ENCODE measurements around the gene ACSL6.

The ACSL6 gene, protein sequence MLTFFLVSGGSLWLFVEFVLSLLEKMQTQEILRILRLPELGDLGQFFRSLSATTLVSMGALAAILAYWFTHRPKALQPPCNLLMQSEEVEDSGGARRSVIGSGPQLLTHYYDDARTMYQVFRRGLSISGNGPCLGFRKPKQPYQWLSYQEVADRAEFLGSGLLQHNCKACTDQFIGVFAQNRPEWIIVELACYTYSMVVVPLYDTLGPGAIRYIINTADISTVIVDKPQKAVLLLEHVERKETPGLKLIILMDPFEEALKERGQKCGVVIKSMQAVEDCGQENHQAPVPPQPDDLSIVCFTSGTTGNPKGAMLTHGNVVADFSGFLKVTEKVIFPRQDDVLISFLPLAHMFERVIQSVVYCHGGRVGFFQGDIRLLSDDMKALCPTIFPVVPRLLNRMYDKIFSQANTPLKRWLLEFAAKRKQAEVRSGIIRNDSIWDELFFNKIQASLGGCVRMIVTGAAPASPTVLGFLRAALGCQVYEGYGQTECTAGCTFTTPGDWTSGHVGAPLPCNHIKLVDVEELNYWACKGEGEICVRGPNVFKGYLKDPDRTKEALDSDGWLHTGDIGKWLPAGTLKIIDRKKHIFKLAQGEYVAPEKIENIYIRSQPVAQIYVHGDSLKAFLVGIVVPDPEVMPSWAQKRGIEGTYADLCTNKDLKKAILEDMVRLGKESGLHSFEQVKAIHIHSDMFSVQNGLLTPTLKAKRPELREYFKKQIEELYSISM

DNA sequence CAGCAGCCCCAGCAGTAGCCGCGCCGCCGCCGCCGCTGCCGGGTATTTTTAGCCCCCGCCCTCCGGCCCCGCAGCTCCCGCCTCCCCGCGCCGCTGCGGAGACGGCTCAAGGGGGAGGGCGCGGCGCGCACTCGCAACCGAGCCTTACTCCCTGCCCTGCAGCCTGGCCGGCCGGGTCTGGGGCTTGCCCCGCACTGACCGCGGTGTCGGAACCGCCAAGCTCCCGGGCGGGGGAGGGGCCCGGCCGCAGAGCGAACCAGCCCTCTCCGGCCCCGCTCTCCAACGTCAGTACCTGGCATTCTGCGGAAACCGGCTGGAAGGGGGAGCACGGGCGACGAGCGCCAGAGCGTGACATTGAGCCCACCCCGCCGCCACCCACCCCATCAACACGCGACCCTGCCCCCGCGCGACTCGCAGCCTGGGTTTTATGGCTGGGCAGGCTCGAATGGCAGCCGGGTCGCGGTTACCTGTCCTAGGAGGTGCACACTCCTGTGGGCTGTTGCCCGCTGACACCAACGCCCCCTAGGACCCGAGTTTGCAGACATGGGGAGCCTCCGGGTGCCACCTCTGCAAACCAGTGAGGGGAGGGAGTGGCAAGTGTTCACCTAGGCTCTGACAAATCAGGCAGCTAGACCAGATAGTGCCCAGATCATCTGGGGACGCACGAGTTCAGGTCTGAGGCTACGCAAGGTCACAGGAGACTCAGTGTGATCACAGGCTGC lies at the start of gene ACSL6:
TSS of gene ACSL6 (minus strand) at position 37 of the 722 bp plus-strand sequence. CDS start 105 bp downstream, outside the sequence.
- DNase-seq, result peak; percentile 26

DNA sequence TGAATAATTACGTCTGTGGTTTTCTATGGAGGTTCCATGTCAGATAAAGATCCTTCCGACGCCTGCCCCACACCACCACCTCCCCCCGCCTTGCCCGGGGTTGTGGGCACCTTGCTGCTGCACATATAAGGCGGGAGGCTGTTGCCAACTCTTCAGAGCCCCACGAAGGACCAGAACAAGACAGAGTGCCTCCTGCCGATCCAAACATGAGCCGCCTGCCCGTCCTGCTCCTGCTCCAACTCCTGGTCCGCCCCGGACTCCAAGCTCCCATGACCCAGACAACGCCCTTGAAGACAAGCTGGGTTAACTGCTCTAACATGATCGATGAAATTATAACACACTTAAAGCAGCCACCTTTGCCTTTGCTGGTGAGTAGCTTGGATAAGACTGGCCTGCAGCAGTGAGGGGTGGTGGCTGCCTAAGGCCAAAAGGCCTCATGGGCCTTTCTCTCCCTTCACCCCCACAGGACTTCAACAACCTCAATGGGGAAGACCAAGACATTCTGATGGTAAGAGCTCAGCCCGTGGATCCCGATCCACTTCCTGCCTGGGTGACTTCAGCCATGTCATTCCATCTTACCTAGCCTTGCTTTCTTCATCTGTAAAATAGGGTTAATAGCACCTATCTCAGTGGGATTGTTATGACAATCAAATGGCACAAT lies 49.2 kb upstream of the ACSL6 start, which contains the start of gene IL3:
TSS of gene IL3 (plus strand) at position 155 of the 661 bp plus-strand sequence. CDS start at position 207, 52 bp downstream.
- DNase-seq, result no peak

DNA sequence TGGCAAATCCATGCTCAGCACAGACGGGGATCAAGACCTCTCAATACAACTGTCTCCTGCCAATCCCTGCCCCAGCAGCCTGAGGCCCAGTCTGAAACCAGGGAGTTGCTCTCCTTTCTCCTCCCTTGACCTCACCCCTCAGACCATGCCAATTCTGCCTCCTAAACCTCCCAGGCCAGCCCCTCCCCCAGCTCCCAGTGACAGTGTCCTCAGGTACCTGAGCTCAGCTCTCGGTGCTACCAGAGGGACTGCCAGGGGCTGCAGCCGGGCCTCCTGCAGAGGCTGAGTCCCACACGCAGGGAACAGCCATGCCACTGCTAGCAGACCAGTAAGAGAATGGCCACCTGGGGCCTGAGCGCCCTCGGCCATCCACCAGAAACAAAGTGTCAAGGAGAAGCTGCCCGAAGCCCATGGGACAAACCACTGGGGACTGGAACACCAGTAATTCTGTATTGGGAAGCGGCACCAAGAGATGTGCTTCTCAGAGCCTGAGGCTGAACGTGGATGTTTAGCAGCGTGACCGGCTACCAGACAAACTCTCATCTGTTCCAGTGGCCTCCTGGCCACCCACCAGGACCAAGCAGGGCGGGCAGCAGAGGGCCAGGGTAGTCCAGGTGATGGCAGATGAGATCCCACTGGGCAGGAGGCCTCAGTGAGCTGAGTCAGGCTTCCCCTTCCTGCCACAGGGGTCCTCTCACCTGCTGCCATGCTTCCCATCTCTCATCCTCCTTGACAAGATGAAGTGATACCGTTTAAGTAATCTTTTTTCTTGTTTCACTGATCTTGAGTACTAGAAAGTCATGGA lies 48.4 kb upstream of the ACSL6 start:
- DNase-seq, result no peak

DNA sequence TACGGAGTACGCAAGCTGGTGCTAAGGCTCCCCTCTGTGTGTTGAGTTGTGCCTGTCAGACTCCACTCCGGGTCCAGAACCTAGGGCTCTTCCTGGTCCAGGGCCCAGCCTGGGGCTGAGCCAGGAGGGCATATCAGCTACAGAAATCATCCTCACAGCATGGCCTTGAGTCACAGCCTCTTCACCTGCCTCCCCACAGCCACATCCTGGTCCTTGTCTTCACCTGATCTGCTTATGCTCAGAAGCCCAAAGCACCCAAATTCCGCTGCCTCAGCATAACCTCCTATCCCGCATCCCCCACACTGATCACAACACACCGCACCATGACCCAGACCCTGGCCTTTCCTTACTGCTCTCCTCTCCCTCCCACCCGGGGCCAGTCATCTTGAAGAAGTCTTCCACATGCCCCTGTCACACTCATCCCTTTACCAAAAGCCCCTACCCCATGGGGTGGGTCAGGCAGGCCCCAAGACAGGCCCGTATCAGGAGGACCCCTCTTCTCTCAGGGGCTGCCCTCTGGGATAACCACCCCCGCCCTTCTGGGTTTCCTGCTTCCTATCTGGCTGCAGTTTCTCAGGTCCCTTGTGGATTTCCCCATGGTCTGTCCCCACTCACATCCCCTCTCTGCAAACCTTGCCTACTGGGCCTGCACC lies 47.7 kb upstream of the ACSL6 start:
- no peak for DNase-seq

DNA sequence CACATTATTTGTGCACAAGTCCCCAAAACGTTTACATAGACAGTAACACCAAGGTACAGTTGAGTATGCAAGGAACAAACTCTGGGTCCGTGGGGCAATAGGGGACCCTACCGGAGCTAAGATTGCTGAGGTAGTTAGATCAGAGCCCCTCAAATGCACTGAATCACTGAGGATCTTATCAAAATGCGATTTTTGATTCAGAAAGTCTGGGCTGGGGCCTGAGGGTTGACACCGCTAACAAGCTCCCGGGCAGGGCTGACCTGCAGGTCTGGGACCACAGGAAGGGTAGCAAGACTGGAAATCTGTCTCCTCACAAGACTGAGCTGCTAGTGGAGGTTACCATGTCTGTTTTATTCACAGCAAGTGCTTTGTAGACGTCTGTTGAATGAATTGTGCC lies 47.2 kb upstream of the ACSL6 start:
- DNase-seq, result no peak

DNA sequence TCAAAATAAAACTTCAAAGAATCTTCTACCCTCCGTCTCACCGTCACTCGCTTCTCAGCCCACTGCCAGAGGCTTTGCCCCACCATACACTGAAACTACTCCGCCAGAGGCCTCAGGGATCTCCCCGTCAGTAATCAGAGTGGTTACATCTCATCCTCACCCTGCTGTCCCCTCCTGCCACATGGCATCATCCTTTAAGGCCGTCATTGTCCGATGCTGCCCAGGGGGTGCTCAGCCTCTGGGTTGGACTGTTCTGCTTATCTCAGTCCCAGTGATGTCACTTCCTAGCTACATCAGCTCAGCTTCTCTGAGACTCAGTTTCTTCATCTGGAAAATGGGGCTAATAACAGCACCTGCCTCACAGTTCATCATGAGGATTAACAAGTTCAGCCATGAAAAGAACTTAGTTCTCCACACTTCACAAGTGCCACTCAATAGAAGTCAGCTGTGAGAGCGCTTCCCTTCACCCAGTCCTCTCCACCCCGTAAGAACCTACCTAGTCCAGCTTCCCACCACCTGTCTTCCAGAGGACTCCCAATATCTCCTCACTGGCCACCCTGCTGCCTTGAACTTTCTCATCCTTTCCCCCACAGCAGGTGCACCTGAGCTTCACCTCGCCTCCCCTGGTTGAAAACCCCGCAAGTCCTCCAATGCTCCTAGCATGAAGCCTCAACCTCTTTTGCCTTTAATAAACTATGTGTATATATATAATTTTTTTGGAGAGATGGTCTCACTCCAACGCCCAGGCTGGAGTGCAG lies 46.2 kb upstream of the ACSL6 start:
- no peak for DNase-seq

DNA sequence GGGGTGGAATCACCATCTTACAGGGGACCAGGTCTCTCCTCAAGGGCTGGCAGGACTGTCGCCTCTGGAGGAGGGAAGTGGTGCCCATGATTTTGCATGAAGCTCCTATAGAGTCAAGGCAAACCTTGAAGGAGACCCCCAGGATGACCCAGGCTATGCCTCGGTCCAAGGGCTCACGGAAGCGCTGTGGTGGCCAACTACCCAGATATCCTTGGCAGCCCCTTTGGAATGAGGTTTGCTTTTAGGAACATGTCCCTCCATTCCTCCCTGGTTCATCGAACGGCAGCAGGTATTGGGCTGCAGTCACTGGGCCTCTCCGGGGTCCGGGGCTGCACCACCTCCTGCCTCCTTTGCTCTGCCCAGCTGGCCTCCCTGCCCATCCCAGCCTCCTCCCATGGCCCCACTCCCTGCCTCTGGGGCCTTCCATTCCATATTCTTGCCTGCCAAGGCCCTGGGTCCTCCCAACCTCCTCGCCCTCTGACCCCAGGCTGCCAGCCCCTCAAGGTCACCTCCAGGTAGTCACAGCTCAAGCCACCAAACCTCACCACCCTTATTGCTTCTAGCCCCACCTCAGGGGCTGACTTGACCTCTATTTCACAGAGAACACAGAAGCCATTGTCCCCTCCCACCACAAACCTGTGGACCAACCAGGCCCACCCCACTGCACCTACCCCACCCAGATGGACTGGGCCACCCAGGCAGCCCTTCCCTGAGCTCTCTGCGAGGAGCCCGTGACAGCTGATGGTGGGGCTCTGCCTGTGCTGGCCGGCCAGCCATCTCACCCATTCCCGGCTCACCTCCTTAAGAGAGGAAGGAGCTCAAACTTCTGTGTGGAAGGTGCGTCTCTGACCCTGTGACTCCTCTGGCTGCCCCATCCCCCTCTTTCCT lies 45.4 kb upstream of the ACSL6 start:
- no peak for DNase-seq

DNA sequence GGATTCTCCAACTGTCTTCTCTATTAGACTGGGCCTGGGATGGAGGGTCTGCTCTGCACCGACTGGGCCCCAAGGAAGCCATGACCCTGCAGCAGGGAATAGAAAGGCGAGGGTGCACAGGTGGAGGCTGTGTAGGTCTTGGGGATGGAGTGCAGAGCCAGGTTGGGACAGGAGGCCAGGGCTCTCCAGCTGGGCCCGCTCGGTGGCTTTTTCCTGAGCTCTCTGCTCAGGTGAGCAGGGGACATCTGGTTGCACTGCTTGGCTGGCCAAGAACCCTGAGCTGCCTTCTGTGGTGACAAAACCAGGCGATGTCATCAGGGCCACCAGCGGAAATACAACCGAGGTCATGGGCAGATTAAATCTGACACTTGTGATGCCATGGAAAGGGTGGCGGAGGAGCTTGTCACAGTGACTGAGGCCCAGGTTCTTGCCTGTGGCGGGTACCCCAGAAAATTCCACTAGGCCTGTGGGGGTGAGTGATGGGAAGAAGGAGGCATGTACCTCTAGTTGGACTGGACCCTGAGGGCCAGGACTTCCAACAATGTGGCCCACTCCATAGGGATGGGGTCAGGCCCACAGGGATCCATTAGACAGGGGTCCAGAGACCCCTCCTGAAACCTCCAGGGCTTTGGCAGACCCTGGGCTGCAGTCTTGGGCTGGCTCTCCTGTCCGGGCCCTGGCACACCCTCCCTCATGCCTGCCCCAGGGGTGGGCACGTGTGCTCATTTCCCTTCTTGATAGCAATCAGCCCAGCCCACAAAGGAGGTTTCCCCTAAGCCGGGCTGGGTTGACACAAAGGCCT lies 44.6 kb upstream of the ACSL6 start:
- DNase-seq, result peak; percentile 51

DNA sequence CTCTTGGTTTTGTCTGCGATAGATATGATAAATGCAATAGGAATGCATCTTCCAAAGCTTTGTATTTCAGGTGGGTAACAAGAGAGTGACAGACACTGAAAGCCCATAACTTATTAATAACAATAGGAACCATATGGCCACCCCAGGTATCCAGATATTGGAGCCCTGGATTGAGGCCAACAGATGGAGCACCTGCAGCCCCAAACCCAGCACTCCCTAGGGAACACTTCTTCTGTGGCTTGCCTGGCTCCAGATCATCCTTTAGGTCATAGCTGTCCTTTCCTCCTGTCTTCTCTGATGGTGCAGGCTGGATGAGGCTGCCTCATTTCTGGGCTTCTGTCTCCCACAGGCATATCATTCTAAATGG lies 44.0 kb upstream of the ACSL6 start:
- no peak for DNase-seq

DNA sequence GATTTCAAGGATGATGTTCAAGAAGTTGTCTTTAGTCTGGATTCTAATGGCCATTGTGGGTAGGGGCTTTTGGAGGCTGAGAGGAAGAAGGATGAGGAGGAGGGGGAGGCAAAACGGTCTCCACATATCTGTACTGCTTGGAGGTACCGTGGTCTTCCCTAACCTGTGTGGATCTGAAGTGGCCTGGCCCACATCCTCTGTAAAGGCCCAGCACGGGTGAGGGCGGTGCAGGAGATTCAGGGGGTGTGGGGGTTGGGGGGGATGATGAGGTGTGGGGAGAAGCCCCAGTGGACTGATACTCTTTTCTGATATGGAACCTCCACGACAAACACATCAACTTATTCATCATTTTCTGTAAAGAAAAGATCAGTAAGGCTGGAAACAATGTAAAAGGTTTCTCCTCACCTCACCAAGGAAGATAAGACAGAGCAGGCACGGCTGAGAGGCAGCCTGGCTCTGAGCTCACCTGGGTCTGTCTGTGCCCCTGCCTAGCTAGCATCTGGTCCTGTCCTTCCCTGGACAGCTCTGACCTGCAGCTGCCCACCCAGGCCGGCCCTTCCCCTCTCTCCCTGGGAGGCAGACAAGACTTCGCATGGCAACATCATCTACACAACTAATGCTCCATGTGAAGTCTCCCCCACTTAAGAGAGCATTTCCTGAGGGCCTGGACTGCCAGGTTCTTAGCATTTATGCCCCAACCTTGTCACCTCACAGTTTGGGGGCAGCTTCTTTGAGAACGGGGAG lies 43.4 kb upstream of the ACSL6 start:
- DNase-seq, result no peak

DNA sequence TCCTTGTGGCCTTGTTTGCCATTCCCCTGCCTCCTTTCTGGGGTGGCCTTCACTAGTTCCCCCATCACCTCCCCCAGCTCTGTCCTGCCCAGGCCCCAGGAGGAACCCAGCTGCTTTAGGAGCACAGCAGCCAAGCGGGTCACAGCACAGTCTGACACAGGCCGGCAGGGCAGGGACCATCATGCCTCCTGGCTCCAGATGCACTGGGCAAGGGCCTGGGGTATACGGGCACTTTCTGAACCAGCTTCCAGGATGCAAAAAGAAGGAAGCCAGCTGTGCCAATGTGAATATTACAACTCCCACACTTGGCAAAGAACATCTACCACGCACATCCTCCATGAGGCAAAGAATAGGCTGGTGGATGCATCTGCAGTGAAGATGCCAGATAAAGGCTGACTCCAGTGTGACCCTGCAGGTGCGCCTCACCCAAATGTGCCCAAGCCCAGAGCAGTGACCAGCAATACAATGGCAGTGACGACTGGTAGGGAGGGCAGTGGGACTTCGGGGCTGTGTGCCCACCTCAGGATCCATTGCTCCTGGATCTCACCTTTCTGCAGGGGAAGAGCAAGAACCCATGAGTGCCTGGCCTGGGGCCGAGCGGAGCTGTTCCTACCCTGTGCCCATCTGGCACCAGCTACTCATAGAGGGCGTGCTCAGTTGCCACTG lies 42.7 kb upstream of the ACSL6 start:
- DNase-seq, result no peak

DNA sequence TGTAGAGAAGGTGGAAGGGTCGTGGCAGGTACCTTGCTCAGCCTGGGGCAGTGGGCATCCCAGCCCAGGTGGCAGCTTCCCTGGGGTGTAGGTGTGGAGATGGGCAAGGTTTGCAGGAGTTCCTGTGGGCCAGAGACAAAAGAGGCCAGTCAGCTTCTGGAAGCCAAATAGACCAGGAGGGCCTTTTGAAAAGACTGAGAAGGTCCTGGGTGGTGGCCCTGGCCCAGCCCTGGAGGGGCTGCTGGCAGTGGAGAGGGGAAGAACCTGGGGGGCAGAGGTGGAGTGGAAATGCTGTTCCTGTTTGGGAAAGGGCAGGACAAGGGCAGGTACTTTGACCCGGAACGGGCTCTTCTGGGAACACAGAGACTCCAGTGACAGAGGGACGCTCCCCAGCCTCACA lies 42.0 kb upstream of the ACSL6 start:
- DNase-seq, result no peak

DNA sequence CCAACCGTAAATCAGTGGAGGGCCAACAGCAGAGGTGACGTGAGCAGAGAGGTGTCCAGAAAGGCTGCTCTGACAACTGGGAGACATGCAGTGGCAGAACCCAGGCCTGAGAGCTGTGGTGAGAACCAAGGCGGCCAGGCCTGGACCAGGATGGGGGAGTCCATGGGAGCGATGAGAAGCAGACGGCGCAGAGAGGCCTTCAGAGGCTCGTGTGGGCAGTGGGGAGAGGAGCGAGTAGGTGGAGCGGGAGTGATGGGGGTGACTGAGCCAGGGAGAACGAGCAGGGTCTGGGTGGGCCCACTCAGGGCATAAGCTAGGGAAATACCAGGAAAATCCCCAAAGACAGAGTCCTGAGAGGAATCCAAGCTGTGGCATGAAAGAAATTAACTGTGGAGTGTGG lies 41.1 kb upstream of the ACSL6 start:
- DNase-seq, result no peak

DNA sequence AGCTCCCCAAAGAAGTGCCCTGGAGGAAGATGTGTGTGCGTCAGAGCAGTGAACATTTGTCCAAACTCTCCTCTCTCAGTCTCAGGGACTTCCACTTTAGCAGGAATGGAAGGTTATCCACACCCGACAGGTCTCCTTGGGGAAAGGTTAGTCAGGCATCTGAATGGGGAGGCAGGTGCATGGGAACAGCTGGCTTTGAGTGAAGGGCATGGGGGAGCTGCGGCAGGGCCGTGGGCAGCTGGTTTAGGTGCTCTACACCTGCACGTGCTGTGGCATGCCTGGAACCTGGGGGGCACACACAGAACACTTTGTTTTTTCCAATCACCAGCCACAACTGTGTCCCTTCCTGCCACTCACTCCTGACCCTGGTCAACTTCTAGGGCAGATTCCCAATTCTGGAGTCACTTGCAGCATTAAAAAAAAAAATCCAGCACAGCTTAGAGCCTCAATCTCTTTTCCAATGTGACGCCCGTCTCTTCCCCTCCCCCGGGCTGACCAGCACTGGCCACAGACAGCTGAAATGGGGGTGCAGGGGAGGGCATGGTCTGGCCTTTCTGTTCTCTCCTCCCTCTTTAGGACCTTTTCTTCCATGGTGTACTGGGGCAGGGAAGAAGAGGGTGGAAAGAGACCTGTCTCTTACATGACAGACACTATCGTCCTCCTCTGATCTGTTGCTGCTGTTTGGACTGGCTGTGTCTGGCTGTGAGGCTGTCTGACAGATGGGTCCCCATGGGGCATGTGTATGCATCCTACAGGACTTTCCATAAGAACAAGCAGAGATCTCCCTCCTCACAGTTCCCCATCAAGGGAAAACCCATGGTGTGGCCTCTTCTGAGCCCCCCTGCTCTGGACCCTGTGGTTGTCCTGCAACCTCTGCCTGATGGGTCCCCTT lies 39.4 kb upstream of the ACSL6 start:
- DNase-seq, result no peak

DNA sequence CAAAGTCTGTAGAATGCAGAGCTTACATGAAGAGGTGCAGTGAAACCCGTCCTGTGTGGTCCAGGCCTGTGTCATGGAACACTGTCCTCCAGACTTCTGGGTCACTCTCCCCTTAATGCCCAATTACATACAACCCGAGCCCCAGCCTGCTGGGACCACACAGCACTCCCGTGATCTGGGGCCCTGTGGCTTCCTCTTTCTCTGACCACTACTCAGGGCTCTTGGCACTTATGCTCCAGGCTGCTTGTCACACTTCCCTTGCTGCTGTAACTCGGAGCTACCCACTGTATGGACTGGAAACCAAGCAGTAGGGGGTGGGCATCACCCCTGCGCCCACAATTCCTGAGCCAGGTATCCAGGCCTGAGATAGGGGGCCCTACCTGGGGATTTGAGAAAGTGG lies 38.7 kb upstream of the ACSL6 start:
- no peak for DNase-seq

DNA sequence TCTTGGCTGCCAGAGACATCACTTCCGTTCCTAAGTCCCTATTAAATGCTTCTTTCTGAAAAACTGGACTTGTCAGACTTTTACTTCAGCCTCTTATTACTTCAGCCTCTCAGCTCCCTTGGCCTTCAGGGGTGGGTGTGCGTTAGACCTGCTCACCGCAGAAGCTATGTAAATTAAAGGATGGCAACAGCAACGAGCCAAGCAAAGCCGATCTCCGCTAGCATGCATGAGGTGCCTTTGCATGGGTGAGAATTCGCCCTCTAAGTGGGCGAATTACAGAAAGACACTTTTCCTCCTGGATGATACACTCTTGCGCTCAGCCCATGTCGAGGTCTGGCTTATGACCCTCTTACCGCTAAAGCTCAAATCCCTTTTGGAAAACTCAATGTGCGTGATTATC lies 38.1 kb upstream of the ACSL6 start:
- DNase-seq, result no peak

DNA sequence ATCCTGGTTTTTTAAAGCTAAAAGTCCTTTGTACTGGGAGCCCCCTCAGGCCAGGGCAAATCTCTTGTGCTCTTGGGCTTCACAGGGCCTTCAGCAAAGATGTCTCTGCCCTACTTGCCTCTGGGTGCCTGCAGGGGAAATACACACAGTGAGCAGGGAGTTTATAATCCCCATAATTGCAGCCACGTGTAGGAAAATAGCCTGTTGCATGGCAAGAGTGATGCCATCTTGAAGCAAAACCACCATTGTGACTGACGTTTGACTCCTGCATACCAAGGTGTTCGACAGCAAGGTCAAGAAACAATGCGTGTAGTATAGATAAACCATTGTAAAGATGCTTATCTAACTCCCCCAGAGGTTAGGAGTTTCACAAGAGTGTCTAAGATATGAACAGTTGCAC lies 37.6 kb upstream of the ACSL6 start:
- no peak for DNase-seq
